ENCODE data around the gene MYEF2.

MYEF2 gene

DNA sequence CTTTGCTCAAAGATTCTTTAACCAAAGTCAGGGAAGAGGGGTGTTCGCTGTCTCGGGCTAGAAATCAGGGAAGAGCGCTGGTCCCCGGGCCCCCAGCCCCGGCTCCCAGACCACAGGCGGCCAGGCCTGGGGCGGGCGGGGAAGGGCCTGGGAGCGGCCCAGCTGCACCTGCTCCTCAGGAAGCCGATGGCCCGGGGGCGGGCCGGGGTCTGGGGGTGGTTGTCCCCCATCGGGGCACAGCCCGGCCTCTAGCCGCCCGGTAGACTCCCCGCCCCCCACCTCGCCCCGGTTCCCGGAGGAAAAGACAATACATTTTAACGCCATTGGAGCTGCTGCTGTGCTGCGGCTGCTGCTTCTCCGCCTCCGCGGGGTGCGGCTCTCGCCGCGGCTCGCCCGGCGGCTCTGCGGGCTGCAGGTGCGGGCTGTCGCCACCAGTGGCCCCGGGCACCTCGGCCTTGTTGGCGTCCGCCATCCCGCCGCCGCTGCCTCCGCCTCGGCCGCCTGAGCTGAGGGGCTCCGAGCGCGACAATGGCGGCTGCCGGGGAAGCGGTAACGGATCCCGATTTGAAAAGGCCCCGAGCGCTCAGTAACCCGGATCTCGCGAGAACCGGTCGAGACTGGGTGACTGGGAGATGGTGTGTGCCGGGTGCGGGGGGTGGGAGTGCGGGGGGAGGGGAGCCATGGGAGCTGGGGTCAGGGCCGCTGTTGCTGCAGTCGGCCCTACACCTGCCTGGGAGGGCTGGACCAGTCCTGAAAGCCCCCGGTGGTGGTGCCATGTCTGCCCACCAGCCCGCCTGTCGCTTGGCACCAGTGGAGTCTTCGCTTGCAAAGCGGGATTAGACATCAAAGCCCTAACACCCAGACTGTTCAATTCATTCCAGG is at the start of gene MYEF2:
Gene MYEF2, minus strand, starts transcription at position 530 of the 882 bp plus-strand sequence. Its CDS starts 58 bp downstream, at position 472.
- Mint-ChIP-seq H3K27me3 (ENCODE audit: low read depth) (peaks cover 14% of the 10 kb centered on the region), H3K36me3 (ENCODE audit: low read depth) (peaks cover 14% of the 10 kb centered on the region), H3K9me3 (peaks cover 15% of the 10 kb centered on the region), H3K27ac (peak within 1 kb of the TSS; percentile 91), H3K4me1 (ENCODE audit: low read depth) (peaks cover 17% of the 10 kb centered on the region), H3K4me3 (peak within 1 kb of the TSS; percentile 90)
- peak; percentile 71 for DNase-seq (ENCODE audit: low spot score)

- no peaks in the 10 kb centered on the region for H3K9me3 Mint-ChIP-seq
- H3K27ac Mint-ChIP-seq = no peak overlapping the region
- no peak overlapping the region for H3K4me3 Mint-ChIP-seq
- no peaks in the 10 kb centered on the region for H3K36me3 Mint-ChIP-seq (ENCODE audit: low read depth)
- no peaks in the 10 kb centered on the region for H3K4me1 Mint-ChIP-seq (ENCODE audit: low read depth)
- no peak for DNase-seq (ENCODE audit: low spot score)
- peaks cover 15% of the 10 kb centered on the region for H3K27me3 Mint-ChIP-seq (ENCODE audit: low read depth)
These were observed 47.7 kb upstream of the MYEF2 start for GRCh38 chr15:48225771-48226170.

GRCh38 chr15:48222627-48223026 is 44.5 kb upstream of the MYEF2 start:
- Mint-ChIP-seq H3K4me3 (no peak overlapping the region), H3K27me3 (ENCODE audit: low read depth) (peaks cover 13% of the 10 kb centered on the region), H3K9me3 (no peaks in the 10 kb centered on the region), H3K4me1 (ENCODE audit: low read depth) (no peaks in the 10 kb centered on the region), H3K27ac (no peak overlapping the region), H3K36me3 (ENCODE audit: low read depth) (no peaks in the 10 kb centered on the region)
- DNase-seq (ENCODE audit: low spot score) = no peak

DNA sequence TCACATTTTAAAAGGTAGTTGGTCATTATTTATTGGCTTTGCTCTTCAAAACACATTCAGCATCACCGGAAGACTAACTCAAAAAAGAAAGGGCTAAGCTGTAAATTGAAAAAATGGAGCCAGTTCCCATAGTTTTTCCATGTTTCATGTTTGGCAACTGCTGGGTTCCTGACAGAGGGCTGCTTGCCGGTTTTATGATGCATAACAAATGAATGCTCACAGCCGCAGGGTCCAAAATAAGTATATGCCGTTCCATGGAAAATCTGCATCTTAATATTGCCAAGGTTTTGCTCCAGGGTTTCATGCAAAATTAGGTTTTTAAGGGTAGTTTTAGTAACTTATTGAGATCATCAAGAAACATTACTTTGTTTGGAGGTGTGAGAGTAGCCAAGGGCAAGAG is 43.8 kb upstream of the MYEF2 start:
- Mint-ChIP-seq H3K4me3 (no peak overlapping the region), H3K27me3 (ENCODE audit: low read depth) (peaks cover 12% of the 10 kb centered on the region), H3K27ac (no peak overlapping the region), H3K36me3 (ENCODE audit: low read depth) (no peaks in the 10 kb centered on the region), H3K9me3 (no peaks in the 10 kb centered on the region), H3K4me1 (ENCODE audit: low read depth) (no peaks in the 10 kb centered on the region)
- no peak for DNase-seq (ENCODE audit: low spot score)

- H3K4me1 Mint-ChIP-seq (ENCODE audit: low read depth) = no peaks in the 10 kb centered on the region
- no peak for DNase-seq (ENCODE audit: low spot score)
- no peaks in the 10 kb centered on the region for H3K9me3 Mint-ChIP-seq
- peaks cover 11% of the 10 kb centered on the region for H3K27me3 Mint-ChIP-seq (ENCODE audit: low read depth)
- no peaks in the 10 kb centered on the region for H3K36me3 Mint-ChIP-seq (ENCODE audit: low read depth)
- H3K27ac Mint-ChIP-seq = no peak overlapping the region
- no peak overlapping the region for H3K4me3 Mint-ChIP-seq
These were observed 43.2 kb upstream of the MYEF2 start for GRCh38 chr15:48221261-48221660.

GRCh38 chr15:48205981-48206380 is 27.9 kb upstream of the MYEF2 start, which contains the start of gene SLC12A1:
Gene SLC12A1, plus strand, starts transcription at chr15:48206302. Its CDS starts 1,418 bp downstream, at chr15:48207720.
- Mint-ChIP-seq H3K27ac (no peak within 1 kb of the TSS), H3K9me3 (no peaks in the 10 kb centered on the region), H3K36me3 (ENCODE audit: low read depth) (no peaks in the 10 kb centered on the region), H3K27me3 (ENCODE audit: low read depth) (peaks cover 19% of the 10 kb centered on the region), H3K4me3 (no peak within 1 kb of the TSS), H3K4me1 (ENCODE audit: low read depth) (no peaks in the 10 kb centered on the region)
- DNase-seq (ENCODE audit: low spot score) = no peak

- H3K4me1 Mint-ChIP-seq (ENCODE audit: low read depth) = no peaks in the 10 kb centered on the region
- H3K4me3 Mint-ChIP-seq = no peak overlapping the region
- no peaks in the 10 kb centered on the region for H3K9me3 Mint-ChIP-seq
- no peak overlapping the region for H3K27ac Mint-ChIP-seq
- no peaks in the 10 kb centered on the region for H3K36me3 Mint-ChIP-seq (ENCODE audit: low read depth)
- peaks cover 13% of the 10 kb centered on the region for H3K27me3 Mint-ChIP-seq (ENCODE audit: low read depth)
- no peak for DNase-seq (ENCODE audit: low spot score)
These were observed 24.0 kb upstream of the MYEF2 start for GRCh38 chr15:48202068-48202467.

DNA sequence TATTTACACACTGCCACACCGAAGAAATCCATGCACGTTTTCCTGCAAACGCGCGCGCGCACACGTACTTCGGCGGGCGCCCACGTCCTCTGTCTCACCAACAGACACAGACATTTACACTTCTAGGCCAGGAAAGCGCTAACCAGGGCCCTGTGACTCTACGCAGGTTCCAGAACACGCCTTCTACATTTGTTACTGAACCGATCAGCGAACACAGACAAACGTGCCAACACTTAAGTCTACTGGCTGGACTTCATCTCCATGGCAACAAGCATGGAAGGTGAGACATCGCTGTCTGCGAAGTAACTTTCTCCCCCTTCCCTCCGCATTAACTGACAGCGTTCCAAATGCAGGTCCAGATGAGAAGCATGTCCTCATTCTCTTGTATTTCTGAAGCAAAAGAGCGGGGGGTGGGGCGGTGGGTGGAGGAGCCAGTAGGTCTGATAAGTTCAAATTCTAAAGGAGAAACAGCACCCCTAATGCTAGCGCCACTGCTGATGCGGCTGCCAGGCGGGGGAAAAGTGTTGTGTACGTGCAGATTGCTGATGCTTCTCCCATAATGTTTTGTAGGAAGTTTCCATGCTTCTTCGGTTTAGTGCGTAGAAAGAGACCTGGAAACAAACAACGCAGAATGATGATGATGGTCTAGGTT is 13.6 kb upstream of the MYEF2 start, which contains the start of gene CTXN2:
Gene CTXN2, plus strand, starts transcription at position 92 of the 652 bp plus-strand sequence. CDS start 9,636 bp downstream, outside the sequence.
- Mint-ChIP-seq H3K4me1 (ENCODE audit: low read depth) (peaks cover 3% of the 10 kb centered on the region), H3K4me3 (peak within 1 kb of the TSS; percentile 49), H3K27me3 (ENCODE audit: low read depth) (peaks cover 30% of the 10 kb centered on the region), H3K27ac (no peak within 1 kb of the TSS), H3K9me3 (peaks cover 3% of the 10 kb centered on the region), H3K36me3 (ENCODE audit: low read depth) (no peaks in the 10 kb centered on the region)
- DNase-seq (ENCODE audit: low spot score) = no peak

DNA sequence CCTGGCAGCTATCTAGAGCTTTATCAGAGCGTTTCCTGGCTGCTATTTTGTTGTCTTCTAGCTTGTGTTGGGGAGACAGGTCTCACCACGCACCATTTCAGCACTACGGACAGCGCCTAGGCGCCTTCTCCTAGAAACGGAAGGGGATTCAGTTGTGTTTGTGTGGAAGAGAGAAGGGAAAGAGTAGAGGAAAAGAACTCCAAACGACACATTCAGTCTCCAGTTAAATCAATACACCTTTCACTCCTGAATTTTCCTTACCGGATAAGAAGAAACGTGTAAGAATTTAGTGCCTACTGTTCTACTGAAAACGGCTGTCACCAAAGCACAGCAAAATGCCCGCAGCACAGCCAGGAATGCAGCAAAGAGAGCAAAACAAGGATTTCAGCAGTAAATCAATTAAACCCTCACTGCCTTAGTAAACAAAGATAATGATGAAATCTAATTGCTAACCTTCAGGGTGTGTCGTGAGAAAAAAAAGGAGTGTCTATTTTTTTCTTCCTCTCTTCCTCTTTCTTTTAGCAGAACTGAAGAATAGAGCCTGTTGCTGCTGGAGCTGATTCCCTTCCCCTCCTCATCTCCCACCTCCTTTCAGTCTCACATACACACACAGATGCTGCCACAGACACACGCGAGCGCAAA is 13.0 kb upstream of the MYEF2 start:
- Mint-ChIP-seq H3K36me3 (ENCODE audit: low read depth) (no peaks in the 10 kb centered on the region), H3K9me3 (peaks cover 3% of the 10 kb centered on the region), H3K27ac (no peak overlapping the region), H3K4me3 (peak overlapping the region; percentile 49), H3K4me1 (ENCODE audit: low read depth) (peaks cover 3% of the 10 kb centered on the region), H3K27me3 (ENCODE audit: low read depth) (peaks cover 29% of the 10 kb centered on the region)
- peak; percentile 26 for DNase-seq (ENCODE audit: low spot score)

GRCh38 chr15:48186271-48186670 is 8.2 kb upstream of the MYEF2 start:
- Mint-ChIP-seq H3K9me3 (peaks cover under 1% of the 10 kb centered on the region), H3K4me1 (ENCODE audit: low read depth) (peaks cover under 1% of the 10 kb centered on the region), H3K36me3 (ENCODE audit: low read depth) (no peaks in the 10 kb centered on the region), H3K27ac (no peak overlapping the region), H3K27me3 (ENCODE audit: low read depth) (peaks cover 30% of the 10 kb centered on the region), H3K4me3 (no peak overlapping the region)
- no peak for DNase-seq (ENCODE audit: low spot score)

- Mint-ChIP-seq H3K27ac (no peak overlapping the region), H3K9me3 (no peaks in the 10 kb centered on the region), H3K4me1 (ENCODE audit: low read depth) (no peaks in the 10 kb centered on the region), H3K36me3 (ENCODE audit: low read depth) (no peaks in the 10 kb centered on the region), H3K27me3 (ENCODE audit: low read depth) (peaks cover 28% of the 10 kb centered on the region), H3K4me3 (no peak overlapping the region)
- DNase-seq (ENCODE audit: low spot score) = no peak
These were observed 7.4 kb upstream of the MYEF2 start for GRCh38 chr15:48185529-48185928.

GRCh38 chr15:48182749-48183148 is 4.7 kb upstream of the MYEF2 start:
- H3K36me3 Mint-ChIP-seq (ENCODE audit: low read depth) = no peaks in the 10 kb centered on the region
- H3K9me3 Mint-ChIP-seq = no peaks in the 10 kb centered on the region
- no peak overlapping the region for H3K27ac Mint-ChIP-seq
- H3K4me3 Mint-ChIP-seq = no peak overlapping the region
- no peaks in the 10 kb centered on the region for H3K4me1 Mint-ChIP-seq (ENCODE audit: low read depth)
- no peak for DNase-seq (ENCODE audit: low spot score)
- H3K27me3 Mint-ChIP-seq (ENCODE audit: low read depth) = peaks cover 26% of the 10 kb centered on the region

DNA sequence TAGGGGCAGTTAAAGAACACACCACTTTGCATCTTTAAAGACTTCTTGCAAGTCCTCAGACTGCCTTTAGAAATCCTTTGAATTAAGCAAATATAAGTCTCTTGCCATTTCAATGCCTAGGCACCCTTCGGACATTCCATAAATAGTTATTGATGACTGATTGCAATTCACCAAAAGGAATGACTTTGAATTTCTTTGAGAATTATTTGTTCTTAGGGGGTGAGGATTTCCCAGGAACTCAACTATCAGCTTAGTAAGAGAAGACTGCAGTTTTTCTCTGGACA is 495 bp upstream of the MYEF2 start:
- Mint-ChIP-seq H3K27me3 (ENCODE audit: low read depth) (peaks cover 15% of the 10 kb centered on the region), H3K4me1 (ENCODE audit: low read depth) (peaks cover 17% of the 10 kb centered on the region), H3K4me3 (peak overlapping the region; percentile 43), H3K27ac (no peak overlapping the region), H3K36me3 (ENCODE audit: low read depth) (peaks cover 9% of the 10 kb centered on the region), H3K9me3 (peaks cover 9% of the 10 kb centered on the region)
- no peak for DNase-seq (ENCODE audit: low spot score)

GRCh38 chr15:48177383-48177765 is 721 bp downstream of the MYEF2 start:
- Mint-ChIP-seq H3K27ac (peak overlapping the region; percentile 91), H3K36me3 (ENCODE audit: low read depth) (peaks cover 19% of the 10 kb centered on the region), H3K9me3 (peaks cover 15% of the 10 kb centered on the region), H3K4me1 (ENCODE audit: low read depth) (peaks cover 20% of the 10 kb centered on the region), H3K27me3 (ENCODE audit: low read depth) (peaks cover 10% of the 10 kb centered on the region), H3K4me3 (peak overlapping the region; percentile 90)
- DNase-seq (ENCODE audit: low spot score) = no peak

Measured in T-helper 2 cell treated with Interferon-gamma antibody and Interleukin-4, amounts not matched to agents 5 μg/mL and 100 μg/mL, for 36 hours (primary cell).